ENCODE results near the gene RPS2. TPM values are rescaled to one million over a fixed set of nuclear protein-coding genes. Genes with fewer than 3 reads are reported as not detected.
"Not testable (repeated sequence)": the region's sequence is repeated elsewhere in the genome, so short reads cannot be mapped to it uniquely, and the experiment has no call there.

The RPS2 gene
- polyA plus RNA-seq, 1 of the 3 experiments (the other 2 are of a cell fraction), result 6,384 TPM

GRCh38 chr16:1920727-1921171 is 43.9 kb downstream of the RPS2 start:
- peaks cover 0 to 13% of the 10 kb centered on the region in 2 experiments; a peak in 1 of 4 replicates for H3K4me1 ChIP-seq (ENCODE audit: control insufficient read depth in 1 of 2, insufficient read depth in 2 of 2, low read depth in 1 of 2, low read length in 1 of 2)
- ChIA-PET CTCF (interaction anchor here (0.9 to 1.4 kb wide), 3 partner anchors 9 to 57 kb away, joined by 4 to 7 read pairs (median 5); partner anchors contain the start of gene NDUFB10), POLR2A (no interaction called here)
- 0 out of 2 replicates have a peak overlapping the region, but pooled peaks have one; percentile 24 for H3K4me2 ChIP-seq
- no peaks in the 10 kb centered on the region for H4K20me1 ChIP-seq (ENCODE audit: insufficient read depth)
- H3K79me2 ChIP-seq (ENCODE audit: insufficient read depth), result no peaks in the 10 kb centered on the region
- no peak overlapping the region for H2AFZ ChIP-seq (ENCODE audit: low read depth)
- TF ChIP-seq FOSL2 (IDR thresholded peaks at IDR 0.05; ENCODE audit: borderline replicate concordance, low read depth), result no peak
- TF ChIP-seq SIN3A (IDR thresholded peaks at IDR 0.05; ENCODE audit: borderline replicate concordance, low read depth, low read length), result no peak
- TF ChIP-seq, protein P1, sequence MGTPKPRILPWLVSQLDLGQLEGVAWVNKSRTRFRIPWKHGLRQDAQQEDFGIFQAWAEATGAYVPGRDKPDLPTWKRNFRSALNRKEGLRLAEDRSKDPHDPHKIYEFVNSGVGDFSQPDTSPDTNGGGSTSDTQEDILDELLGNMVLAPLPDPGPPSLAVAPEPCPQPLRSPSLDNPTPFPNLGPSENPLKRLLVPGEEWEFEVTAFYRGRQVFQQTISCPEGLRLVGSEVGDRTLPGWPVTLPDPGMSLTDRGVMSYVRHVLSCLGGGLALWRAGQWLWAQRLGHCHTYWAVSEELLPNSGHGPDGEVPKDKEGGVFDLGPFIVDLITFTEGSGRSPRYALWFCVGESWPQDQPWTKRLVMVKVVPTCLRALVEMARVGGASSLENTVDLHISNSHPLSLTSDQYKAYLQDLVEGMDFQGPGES (IDR thresholded peaks at IDR 0.05; ENCODE audit: low read depth, low read length), result no peak
- no peak for TF ChIP-seq ELF1 (IDR thresholded peaks at IDR 0.05)
- no peak for TF ChIP-seq POLR2AphosphoS5 (IDR thresholded peaks at IDR 0.05; ENCODE audit: low read depth, low read length)
- TF ChIP-seq YY1 (IDR thresholded peaks at IDR 0.05; ENCODE audit: low read depth), result no peak
- TF ChIP-seq, protein P2, sequence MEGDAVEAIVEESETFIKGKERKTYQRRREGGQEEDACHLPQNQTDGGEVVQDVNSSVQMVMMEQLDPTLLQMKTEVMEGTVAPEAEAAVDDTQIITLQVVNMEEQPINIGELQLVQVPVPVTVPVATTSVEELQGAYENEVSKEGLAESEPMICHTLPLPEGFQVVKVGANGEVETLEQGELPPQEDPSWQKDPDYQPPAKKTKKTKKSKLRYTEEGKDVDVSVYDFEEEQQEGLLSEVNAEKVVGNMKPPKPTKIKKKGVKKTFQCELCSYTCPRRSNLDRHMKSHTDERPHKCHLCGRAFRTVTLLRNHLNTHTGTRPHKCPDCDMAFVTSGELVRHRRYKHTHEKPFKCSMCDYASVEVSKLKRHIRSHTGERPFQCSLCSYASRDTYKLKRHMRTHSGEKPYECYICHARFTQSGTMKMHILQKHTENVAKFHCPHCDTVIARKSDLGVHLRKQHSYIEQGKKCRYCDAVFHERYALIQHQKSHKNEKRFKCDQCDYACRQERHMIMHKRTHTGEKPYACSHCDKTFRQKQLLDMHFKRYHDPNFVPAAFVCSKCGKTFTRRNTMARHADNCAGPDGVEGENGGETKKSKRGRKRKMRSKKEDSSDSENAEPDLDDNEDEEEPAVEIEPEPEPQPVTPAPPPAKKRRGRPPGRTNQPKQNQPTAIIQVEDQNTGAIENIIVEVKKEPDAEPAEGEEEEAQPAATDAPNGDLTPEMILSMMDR (IDR thresholded peaks at IDR 0.05), result no peak
- TF ChIP-seq RFX5 (IDR thresholded peaks at IDR 0.05; ENCODE audit: low read length), result no peak
- TF ChIP-seq FOXM1 (IDR thresholded peaks at IDR 0.05; ENCODE audit: low read depth), result no peak
- TF ChIP-seq MEF2A (IDR thresholded peaks at IDR 0.05; ENCODE audit: borderline replicate concordance, low read depth), result no peak
- no peak overlapping the region for H3K27ac ChIP-seq (ENCODE audit: low read depth in 2 of 2, low read length in 1 of 2)
- peak; percentile 56 for DNase-seq
- H3F3A ChIP-seq (replicated peaks; ENCODE audit: insufficient read depth), result no peaks in the 10 kb centered on the region
- H3K9me3 ChIP-seq, result no peaks in the 10 kb centered on the region
- no peak overlapping the region for H3K4me3 ChIP-seq (ENCODE audit: low read depth in 2 of 2, low read length in 1 of 2)
- H3K36me3 ChIP-seq (replicated peaks in 1 of 2; ENCODE audit: control insufficient read depth in 1 of 2, insufficient read depth in 2 of 2, low read length in 1 of 2), result no peaks in the 10 kb centered on the region
- no peak overlapping the region for H3K9ac ChIP-seq
- H3K27me3 ChIP-seq (ENCODE audit: insufficient read depth), result peaks cover 45% of the 10 kb centered on the region
- 13% methylated on average over 14 of the region's 15 CpGs for WGBS (ENCODE audit: low lambda C conversion rate)
- no peaks in the 10 kb centered on the region for H3K9me2 ChIP-seq

GRCh38 chr16:1920122-1920521 is 44.5 kb downstream of the RPS2 start:
- H3K79me2 ChIP-seq (ENCODE audit: insufficient read depth); POLR2A ChIA-PET; H3K9ac ChIP-seq; DNase-seq; H3K36me3 ChIP-seq (replicated peaks in 1 of 2; ENCODE audit: control insufficient read depth in 1 of 2, insufficient read depth in 2 of 2, low read length in 1 of 2); H3K27ac ChIP-seq (ENCODE audit: low read depth in 2 of 2, low read length in 1 of 2); H4K20me1 ChIP-seq (ENCODE audit: insufficient read depth); H3F3A ChIP-seq (replicated peaks; ENCODE audit: insufficient read depth); H3K9me2 ChIP-seq; H3K4me2 ChIP-seq; H2AFZ ChIP-seq (ENCODE audit: low read depth); H3K4me3 ChIP-seq (ENCODE audit: low read depth in 2 of 2, low read length in 1 of 2); H3K9me3 ChIP-seq: not testable (repeated sequence)
- peaks cover 45% of the 10 kb centered on the region for H3K27me3 ChIP-seq (ENCODE audit: insufficient read depth)
- CTCF ChIA-PET, result interaction anchor here (1.4 to 5.2 kb wide), 3 partner anchors 9 to 56 kb away, joined by 4 to 38 read pairs (median 6); partner anchors contain the start of gene NDUFB10
- H3K4me1 ChIP-seq (ENCODE audit: control insufficient read depth in 1 of 2, insufficient read depth in 2 of 2, low read depth in 1 of 2, low read length in 1 of 2), result peaks cover 0 to 13% of the 10 kb centered on the region in 2 experiments; a peak in 1 of 4 replicates
- WGBS (ENCODE audit: low lambda C conversion rate), result 22% methylated on average over 20 of the region's 21 CpGs
